ENCODE results near the gene IL1RAPL2.

GRCh38 chrX:104707572-104707971 is 141.6 kb downstream of the IL1RAPL2 start:
- TF ChIP-seq PATZ1 (CRISPR knock-in tag; IDR thresholded peaks at IDR 0.05; ENCODE audit: borderline replicate concordance): no peak
- TF ChIP-seq SNAI2 (CRISPR knock-in tag; IDR thresholded peaks at IDR 0.05): no peak
- no peak for TF ChIP-seq CSDC2 (CRISPR knock-in tag; IDR thresholded peaks at IDR 0.05)
- no peak for TF ChIP-seq TCF4 (CRISPR knock-in tag; IDR thresholded peaks at IDR 0.05; ENCODE audit: borderline replicate concordance)
- TF ChIP-seq ZFP3 (CRISPR knock-in tag; IDR thresholded peaks at IDR 0.05): no peak
- no peak for TF ChIP-seq ZNF70 (CRISPR knock-in tag; IDR thresholded peaks at IDR 0.05)
- no peak for TF ChIP-seq ZC3H10 (CRISPR knock-in tag; IDR thresholded peaks at IDR 0.05)
- TF ChIP-seq ZNF565 (CRISPR knock-in tag; conservative IDR thresholded peaks at IDR 0.05; ENCODE audit: low read depth): no peak
- TF ChIP-seq ISL1 (CRISPR knock-in tag; IDR thresholded peaks at IDR 0.05): no peak
